ENCODE results near the gene CFAP141. TPM values are rescaled to one million over a fixed set of nuclear protein-coding genes. Genes with fewer than 3 reads are reported as not detected.

Gene CFAP141
- total RNA-seq, 2 donors from 2014 or later: not detected

- Mint-ChIP-seq H3K4me3 (no peak overlapping the region), H3K27me3 (ENCODE audit: insufficient read depth) (no peaks in the 10 kb centered on the region), H3K27ac (no peak overlapping the region), H3K4me1 (no peaks in the 10 kb centered on the region), H3K9me3 (no peaks in the 10 kb centered on the region), H3K36me3 (ENCODE audit: low read depth) (peaks cover 70% of the 10 kb centered on the region)
- no peak overlapping the region for H3K9ac ChIP-seq (ENCODE audit: extremely low read depth, low read length, poor library complexity, severe bottlenecking)
- no peaks in the 10 kb centered on the region for H3K4me1 ChIP-seq (ENCODE audit: control insufficient read depth, insufficient read depth, low read length)
- TF ChIP-seq CTCF (conservative IDR thresholded peaks at IDR 0.05): no peak
- H3K36me3 ChIP-seq (ENCODE audit: control insufficient read depth, insufficient read depth, low read length): peaks cover 69% of the 10 kb centered on the region
- no peak overlapping the region for H3K27ac ChIP-seq (ENCODE audit: low read depth, low read length)
- no peak overlapping the region for H3K4me3 ChIP-seq (ENCODE audit: low read length)
- WGBS, 2 experiments (ENCODE audit: insufficient coverage in 1 of 2, insufficient read length in 1 of 2): 86 to 100% methylated on average over 1 of the region's 1 CpG
- H3K27me3 ChIP-seq (ENCODE audit: control insufficient read depth, insufficient read depth, low read length, poor library complexity, severe bottlenecking): no peaks in the 10 kb centered on the region
- no peak for DNase-seq
- no peaks in the 10 kb centered on the region for H3K9me3 ChIP-seq (ENCODE audit: control insufficient read depth, low read length)
Measured at GRCh38 chr1:154213274-154213673, 7.1 kb upstream of the CFAP141 start.

GRCh38 chr1:154212083-154212482, 6.0 kb upstream of the CFAP141 start:
- Mint-ChIP-seq H3K4me1 (no peaks in the 10 kb centered on the region), H3K4me3 (no peak overlapping the region), H3K27ac (no peak overlapping the region), H3K27me3 (ENCODE audit: insufficient read depth) (no peaks in the 10 kb centered on the region), H3K36me3 (ENCODE audit: low read depth) (peaks cover 66% of the 10 kb centered on the region), H3K9me3 (no peaks in the 10 kb centered on the region)
- H3K9me3 ChIP-seq (ENCODE audit: control insufficient read depth, low read length): no peaks in the 10 kb centered on the region
- no peak overlapping the region for H3K4me3 ChIP-seq (ENCODE audit: low read length)
- WGBS, 2 experiments (ENCODE audit: insufficient coverage in 1 of 2, insufficient read length in 1 of 2): 87 to 97% methylated on average over 6 to 10 of the region's 10 CpGs
- peaks cover 67% of the 10 kb centered on the region for H3K36me3 ChIP-seq (ENCODE audit: control insufficient read depth, insufficient read depth, low read length)
- H3K27me3 ChIP-seq (ENCODE audit: control insufficient read depth, insufficient read depth, low read length, poor library complexity, severe bottlenecking): no peaks in the 10 kb centered on the region
- no peak overlapping the region for H3K9ac ChIP-seq (ENCODE audit: extremely low read depth, low read length, poor library complexity, severe bottlenecking)
- H3K27ac ChIP-seq (ENCODE audit: low read depth, low read length): no peak overlapping the region
- DNase-seq: no peak
- no peaks in the 10 kb centered on the region for H3K4me1 ChIP-seq (ENCODE audit: control insufficient read depth, insufficient read depth, low read length)
- no peak for TF ChIP-seq CTCF (conservative IDR thresholded peaks at IDR 0.05)

DNA sequence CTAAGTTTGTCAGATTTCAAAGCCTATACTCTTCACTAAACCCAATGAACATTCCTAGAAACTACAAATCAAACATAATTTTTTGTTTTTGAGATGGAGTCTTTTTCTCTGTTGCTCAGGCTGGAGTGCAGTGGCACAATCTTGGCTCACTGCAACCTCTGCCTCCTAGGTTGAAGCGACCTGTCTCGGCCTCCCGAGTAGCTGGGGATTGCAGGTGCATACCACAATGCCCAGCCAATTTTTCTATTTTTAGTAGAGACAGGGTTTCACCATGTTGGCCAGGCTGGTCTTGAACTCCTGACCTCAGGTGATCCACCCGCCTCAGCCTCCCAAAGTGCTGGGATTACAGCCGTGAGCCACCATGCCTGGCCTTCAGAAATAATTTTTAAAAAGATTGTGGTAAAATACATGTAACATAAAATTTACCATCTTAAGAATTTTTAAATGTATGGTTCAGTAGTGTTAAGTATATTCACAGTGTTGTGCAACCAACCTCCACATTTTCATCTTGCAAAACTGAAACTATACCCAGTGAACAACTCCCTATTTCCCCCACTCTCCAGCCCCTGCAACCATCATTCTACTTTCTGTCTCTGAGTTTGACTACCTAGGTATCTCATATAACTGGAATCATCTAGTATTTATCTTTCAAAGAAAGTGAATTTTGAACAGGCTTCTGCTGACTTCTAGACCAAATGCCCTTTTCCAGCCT, 2.7 kb upstream of the CFAP141 start:
- DNase-seq: no peak
- Histone ChIP-seq H3K27me3 (ENCODE audit: control insufficient read depth, insufficient read depth, low read length, poor library complexity, severe bottlenecking) (no peaks in the 10 kb centered on the region), H3K4me3 (ENCODE audit: low read length) (no peak overlapping the region), H3K27ac (ENCODE audit: low read depth, low read length) (no peak overlapping the region), H3K9me3 (ENCODE audit: control insufficient read depth, low read length) (no peaks in the 10 kb centered on the region), H3K4me1 (ENCODE audit: control insufficient read depth, insufficient read depth, low read length) (no peaks in the 10 kb centered on the region), H3K36me3 (ENCODE audit: control insufficient read depth, insufficient read depth, low read length) (peaks cover 70% of the 10 kb centered on the region), H3K9ac (ENCODE audit: extremely low read depth, low read length, poor library complexity, severe bottlenecking) (no peak overlapping the region)
- Mint-ChIP-seq H3K4me3 (no peak overlapping the region), H3K27me3 (ENCODE audit: insufficient read depth) (no peaks in the 10 kb centered on the region), H3K4me1 (no peaks in the 10 kb centered on the region), H3K9me3 (no peaks in the 10 kb centered on the region), H3K27ac (no peak overlapping the region), H3K36me3 (ENCODE audit: low read depth) (peaks cover 75% of the 10 kb centered on the region)
- TF ChIP-seq CTCF (conservative IDR thresholded peaks at IDR 0.05): no peak
- WGBS, 2 experiments (ENCODE audit: insufficient coverage in 1 of 2, insufficient read length in 1 of 2): 90 to 98% methylated on average over 3 to 4 of the region's 5 CpGs

Data from endodermal cell (in vitro differentiated cells).